Tibial nerve (tissue), 4 donors: ENCODE results near the gene RPL41.

Experiments
- EP300 ChIP-seq, 2 donors: sonication (generic); formaldehyde crosslinking; IDR thresholded peaks; one replicate each; pipeline ENCODE4 v1.6.1; 2017; ENCODE audit warnings: antibody characterized with exemption in 2 of 2, mild to moderate bottlenecking in 1 of 2
- POLR2A ChIP-seq, 2 donors: fragments of 450-650 bp; IDR thresholded peaks; one replicate each; pipeline ENCODE4 v1.6.1; 2017; ENCODE audit warnings: antibody characterized with exemption in 2 of 2, mild to moderate bottlenecking in 2 of 2, moderate library complexity in 2 of 2
- TF ChIP-seq, protein P1 (sequence below), 5 experiments: fragments of 200-600 bp in 3 of 5; fragments of 450-650 bp in 2 of 5; sonication (generic) in 3 of 5; IDR thresholded peaks; one replicate each; pipeline ENCODE4 v1.5.1; 2016 to 2019; ENCODE audit warnings: antibody characterized with exemption in 5 of 5, mild to moderate bottlenecking in 3 of 5, moderate library complexity in 2 of 5

DNA sequence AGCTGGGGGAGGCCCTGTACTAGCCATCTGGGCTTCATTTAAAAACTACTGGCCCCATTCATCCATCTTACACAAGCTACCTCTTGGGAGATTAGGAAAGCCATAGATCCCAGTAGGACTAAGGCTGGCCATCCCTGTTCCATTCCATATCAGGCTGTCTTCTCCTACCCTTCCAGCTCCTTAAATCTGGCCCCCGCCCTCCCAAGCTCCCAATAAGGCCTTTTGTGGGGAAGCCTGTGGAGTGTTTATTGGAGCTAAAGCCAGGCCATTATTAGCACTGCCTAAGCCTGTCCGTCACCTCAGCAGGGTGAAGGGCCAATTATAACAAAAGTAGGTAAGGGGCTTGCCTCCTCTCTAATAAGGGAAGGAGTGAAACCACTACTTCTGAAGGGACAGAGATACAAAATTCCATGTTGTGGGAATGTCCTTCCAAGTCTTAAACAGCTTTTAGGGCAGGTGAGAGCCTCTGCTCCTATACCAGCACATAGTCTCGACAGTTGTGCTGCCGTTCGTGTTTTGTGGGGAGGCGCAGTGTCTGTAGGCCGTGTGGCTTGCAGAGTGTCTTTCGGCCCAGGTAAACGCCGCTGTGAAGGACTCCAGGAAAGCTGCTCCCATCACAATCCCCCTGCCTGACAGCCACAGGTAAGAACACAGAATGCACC is 45.4 kb downstream of the RPL41 start:
- TF ChIP-seq, protein P1, sequence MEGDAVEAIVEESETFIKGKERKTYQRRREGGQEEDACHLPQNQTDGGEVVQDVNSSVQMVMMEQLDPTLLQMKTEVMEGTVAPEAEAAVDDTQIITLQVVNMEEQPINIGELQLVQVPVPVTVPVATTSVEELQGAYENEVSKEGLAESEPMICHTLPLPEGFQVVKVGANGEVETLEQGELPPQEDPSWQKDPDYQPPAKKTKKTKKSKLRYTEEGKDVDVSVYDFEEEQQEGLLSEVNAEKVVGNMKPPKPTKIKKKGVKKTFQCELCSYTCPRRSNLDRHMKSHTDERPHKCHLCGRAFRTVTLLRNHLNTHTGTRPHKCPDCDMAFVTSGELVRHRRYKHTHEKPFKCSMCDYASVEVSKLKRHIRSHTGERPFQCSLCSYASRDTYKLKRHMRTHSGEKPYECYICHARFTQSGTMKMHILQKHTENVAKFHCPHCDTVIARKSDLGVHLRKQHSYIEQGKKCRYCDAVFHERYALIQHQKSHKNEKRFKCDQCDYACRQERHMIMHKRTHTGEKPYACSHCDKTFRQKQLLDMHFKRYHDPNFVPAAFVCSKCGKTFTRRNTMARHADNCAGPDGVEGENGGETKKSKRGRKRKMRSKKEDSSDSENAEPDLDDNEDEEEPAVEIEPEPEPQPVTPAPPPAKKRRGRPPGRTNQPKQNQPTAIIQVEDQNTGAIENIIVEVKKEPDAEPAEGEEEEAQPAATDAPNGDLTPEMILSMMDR (IDR thresholded peaks at IDR 0.05) = no peak
- TF ChIP-seq EP300 (IDR thresholded peaks at IDR 0.05) (no peak), POLR2A (IDR thresholded peaks at IDR 0.05) (no peak)
